8988T (cell line): Measurements from ENCODE around the gene RGS3.

Experiments used
- DNase-seq: peaks from one replicate; pipeline ENCODE4 v3.0.0; 2011

Gene RGS3

DNA sequence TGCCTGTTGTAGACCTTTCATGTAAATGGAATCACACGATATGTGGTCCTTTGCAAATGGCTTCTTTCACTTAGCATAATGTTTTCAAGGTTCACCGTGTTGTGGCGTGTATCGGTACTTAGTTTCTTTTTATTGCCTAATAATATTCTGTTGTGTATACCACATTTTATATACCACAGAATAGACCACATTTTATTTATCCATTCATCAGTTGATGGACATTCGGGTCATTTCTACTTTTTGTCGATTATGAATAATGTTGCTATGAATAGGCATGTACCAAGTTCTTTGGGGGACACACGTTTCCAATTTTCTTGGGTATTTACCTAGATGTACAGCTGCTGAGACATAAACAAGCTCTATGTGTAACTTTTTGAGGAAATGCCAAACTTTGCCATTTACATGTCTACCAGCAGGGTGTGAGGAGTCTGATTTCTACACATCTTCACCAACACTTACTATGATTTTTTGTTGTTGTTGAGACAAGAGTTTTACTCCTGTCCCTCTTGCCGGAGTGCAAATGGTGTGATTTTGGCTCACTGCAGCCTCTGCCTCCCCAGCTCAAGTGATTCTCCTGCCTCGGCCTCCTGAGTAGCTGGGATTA, 144.7 kb downstream of the RGS3 start:
- DNase-seq = no peak

GRCh38 chr9:113609562-113610318, 146.2 kb downstream of the RGS3 start:
- DNase-seq = no peak

GRCh38 chr9:113611461-113612215, 148.1 kb downstream of the RGS3 start:
- no peak for DNase-seq

DNA sequence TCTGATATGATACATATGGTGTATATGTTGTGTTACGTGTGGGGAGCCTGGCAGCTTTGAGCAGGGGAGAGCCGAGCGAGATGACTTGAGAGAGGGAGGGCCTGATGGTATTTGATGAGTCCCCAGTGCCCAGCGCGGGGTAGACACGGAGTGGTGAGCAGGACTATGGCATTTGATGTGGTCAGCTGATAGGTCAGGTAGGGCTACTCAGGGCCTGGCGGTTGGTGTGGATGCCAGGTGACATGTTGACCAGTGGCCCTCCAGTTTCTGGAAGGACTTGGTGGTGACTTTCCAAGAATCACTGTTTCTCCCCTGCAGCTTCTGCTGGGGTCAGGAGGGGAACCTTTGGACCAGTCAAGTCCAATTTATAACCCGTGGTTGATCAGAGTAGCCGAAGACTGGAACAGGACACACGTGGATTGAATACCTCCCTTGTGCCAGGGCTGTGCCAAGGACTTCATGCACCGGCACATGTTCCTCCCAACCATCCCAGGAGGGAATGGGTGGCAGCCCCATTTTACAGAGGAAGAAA, 148.8 kb downstream of the RGS3 start:
- DNase-seq = no peak

DNA sequence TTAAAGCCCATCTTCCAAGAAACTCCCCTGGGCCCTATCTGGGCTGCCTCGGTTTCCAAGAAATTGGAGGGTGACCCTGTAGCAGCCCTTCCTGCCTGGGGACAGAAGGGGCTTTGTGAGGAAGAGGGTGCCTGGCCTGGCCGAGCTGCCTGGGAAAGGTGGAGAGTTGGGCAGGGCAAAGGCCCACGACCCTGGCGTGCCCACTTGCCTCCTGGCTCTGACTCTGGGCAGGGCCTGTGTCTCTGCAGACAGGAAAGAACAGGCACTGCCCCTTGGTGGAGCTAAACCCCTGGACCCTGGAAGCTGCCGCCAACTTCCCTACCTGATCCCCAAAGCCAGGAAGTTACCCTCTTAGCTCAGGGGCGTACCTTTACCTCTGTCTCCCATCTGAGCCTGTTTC, 149.3 kb downstream of the RGS3 start:
- DNase-seq = no peak

GRCh38 chr9:113613815-113614413, 150.4 kb downstream of the RGS3 start:
- DNase-seq = no peak

DNA sequence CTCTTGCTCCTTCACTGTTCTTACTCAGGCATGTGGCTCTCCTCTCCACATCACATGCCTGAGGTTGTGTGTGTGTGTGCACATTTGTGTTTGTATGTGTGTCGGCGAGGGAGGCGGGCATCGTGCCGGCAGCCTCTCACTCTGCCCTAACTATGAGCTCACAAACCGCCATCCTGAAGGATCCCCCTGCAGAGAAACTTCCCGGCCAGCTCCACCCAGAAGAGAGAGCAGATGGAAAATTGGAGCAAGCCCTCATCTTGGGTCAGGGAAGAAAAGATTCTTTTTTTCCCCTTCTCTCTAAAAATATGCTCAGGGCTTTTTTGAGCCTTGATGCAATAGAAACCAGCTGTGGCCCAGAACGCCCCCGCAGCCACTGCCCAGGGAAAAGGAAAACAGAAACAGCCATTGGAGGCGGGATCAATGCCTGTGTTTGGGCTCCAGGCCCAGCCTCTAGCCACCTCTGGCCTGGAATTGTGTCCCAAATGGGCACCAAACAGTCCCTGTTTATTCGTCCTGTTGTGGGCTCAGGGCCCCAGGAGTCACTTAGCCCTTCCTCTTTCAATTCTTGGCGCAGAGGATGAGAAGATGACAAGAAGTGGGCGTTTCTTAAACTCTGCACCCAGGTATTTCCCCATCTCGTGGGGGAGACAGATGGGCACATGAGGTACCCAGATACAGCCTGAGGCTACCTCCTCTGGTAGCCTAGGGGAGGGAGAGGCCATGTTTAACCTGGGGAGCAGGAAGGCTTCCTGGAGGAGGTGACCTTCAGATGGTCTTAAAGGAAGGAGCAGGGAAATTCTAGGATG, 151.5 kb downstream of the RGS3 start:
- no peak for DNase-seq

DNA sequence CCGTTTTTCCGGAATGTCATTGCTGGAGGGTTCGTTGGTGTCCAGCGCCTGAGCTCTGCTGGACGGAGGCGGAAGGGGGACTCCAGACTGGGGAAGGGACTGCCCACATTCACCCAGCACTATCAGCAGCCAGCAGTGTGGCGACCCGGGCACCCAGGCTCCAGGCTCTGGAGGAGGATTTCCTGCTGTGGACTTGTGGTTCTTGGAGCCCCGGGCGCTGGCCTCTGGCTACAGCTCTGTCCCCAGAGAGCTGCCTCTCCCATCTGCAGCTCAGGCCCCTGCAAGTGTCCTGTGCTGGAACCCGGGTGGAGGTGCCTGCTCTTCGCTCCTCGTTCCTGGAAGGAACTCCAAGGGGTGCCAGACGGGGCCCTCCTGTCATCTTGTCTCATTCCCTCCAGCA, 152.6 kb downstream of the RGS3 start:
- no peak for DNase-seq

- no peak for DNase-seq
These were observed 153.3 kb downstream of the RGS3 start for GRCh38 chr9:113616621-113617496.

DNA sequence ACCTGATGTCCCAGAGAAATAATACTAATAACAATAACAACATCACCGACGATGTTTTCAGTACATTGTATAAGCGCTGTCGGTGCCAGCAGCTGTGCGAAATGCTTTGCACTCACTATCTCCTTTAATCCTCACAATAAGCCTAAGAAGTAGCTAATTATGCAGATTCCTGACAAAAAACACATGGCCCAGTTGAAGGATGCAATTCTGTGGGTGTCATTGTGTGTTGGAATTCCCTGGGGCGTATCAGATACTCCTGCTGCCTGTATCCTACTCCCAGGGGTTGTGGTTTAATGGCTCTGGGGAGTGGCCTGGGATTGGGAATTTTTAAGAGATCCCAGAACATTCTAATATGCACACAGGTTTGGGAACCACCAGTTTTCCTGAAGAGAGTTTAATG, 154.0 kb downstream of the RGS3 start:
- DNase-seq = no peak

- DNase-seq = no peak
These were observed 155.4 kb downstream of the RGS3 start for GRCh38 chr9:113618836-113619490.

DNA sequence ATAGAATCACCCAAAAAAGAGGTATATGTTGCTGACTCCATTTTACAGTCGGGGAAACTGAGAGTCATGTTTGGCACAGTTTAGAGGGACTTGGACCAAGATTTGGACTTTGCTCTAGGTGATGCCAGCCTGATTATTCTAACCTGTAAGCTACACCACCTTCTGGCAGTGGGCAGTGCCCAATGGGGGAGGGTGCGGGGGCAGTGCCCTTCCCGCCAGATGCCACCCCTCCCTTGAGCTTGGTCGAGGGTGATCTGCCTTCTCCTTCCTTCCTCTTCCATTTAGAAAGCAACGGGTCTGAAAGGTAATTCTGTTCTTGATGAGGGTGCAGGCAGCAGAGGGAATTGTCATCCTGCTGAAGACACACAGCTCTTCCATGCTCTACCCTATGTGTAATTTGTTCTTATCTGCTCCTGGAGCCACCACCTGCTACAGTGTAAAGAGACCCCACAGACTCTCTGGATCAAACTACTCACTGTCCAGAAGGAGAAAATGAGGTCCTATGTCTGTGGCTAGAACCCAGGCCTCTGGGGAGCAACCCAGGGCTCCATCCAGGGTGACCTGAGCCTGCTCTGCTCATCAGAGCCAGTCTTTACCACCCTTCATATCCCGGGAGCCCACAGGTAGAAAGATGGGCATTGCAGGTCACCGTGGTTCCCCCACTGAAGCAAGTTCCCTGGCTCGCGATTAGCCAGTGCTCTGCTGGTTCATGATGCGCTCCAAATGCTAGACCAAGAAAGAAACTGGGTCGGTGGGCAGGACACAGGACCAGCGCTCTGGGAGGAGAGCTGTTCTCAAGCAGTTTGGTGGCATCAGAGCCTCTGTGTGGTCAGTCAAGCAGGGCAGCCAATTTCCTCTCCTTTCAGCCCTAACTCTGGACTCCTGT, 156.2 kb downstream of the RGS3 start:
- no peak for DNase-seq

- DNase-seq = peak; percentile 55
These were observed 157.0 kb downstream of the RGS3 start for GRCh38 chr9:113620377-113621161.

DNA sequence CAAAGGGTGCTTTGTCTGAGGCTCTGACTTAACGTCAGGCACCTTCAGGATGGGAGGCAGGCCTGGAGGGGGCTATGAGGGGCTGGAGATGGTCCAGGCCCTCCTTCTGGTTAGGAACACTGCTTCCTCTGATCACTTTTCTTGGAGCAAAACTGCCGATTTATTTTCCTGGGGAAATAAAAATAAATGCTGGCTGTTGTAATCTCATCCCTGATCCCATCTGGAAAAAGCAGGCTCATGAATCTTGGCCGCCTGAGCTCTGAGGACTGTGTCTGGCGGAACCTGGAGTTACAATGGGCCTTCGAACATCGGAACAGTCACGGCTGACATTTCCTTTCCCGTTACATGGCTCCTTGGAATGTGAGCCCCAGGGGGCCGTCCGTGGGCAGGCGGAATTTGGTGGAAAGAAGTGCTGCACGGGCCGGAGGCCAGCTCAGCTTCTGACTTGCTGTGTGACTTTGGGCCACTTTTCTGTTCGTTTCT, 157.8 kb downstream of the RGS3 start:
- peak; percentile 39 for DNase-seq

DNA sequence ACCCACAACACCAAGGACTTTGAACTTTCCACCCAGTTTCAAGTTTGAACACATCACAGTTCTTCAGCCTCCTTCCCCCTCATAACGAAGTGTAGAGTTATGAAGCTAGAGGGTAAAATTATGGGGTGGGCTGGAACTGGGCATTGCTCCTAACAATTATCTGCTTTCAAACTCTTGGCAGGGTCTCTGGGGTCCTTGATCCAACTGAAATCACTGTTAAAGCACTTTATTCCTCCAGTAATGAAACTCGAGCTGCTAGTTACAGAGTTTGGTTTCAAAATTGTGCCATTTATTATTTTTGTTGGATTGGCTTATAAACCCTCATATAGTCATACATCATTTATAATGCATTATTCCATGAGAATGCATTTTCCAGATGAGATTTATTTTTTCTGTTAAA, 158.5 kb downstream of the RGS3 start:
- DNase-seq = no peak

GRCh38 chr9:113622600-113623400, 159.3 kb downstream of the RGS3 start:
- DNase-seq = peak; percentile 66

DNA sequence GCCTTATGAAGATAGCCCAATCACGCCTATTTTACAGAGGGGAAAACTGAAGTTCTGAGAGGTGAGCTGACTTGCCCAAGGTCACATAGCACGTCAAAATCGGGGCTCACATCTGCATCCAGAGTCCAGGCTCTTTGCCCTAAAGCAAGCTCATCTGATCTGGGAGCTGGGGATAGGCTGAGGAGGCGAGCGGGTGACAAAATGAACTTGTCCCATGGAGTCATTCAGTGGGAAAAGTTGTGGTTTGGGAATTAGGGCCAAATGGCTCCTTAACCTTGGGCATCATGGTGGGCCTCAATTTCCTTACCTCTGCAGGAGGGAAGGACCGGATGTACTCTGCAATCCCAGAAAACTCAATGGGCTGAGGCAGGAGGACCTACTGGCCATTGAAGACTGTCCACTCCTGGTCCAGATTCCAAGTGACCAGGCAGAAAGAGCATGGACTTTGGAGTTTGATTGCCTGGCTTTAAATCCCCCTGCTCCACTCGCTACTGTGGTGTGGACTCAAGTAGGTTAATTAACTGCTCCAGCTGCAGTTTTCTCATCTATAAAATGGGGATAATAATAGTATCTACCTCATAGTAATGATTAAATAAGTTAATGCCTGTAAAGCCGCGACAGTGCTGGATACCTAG, 160.4 kb downstream of the RGS3 start:
- DNase-seq = no peak
